ENCODE data around the gene KIN. TPM values are rescaled to one million over a fixed set of nuclear protein-coding genes. Genes with fewer than 3 reads are reported as not detected.
A peak's percentile ranks its signal among the peaks of the same experiment; 100 is the strongest.

The KIN gene
- total RNA-seq, 1 experiment from 2014 or later: 23.4 TPM

GRCh38 chr10:7787150-7787856, 490 bp downstream of the KIN start:
- Histone ChIP-seq H3K27me3 (ENCODE audit: insufficient read depth, low read length) (no peaks in the 10 kb centered on the region), H2BK15ac (ENCODE audit: low read depth, low read length) (no peak overlapping the region), H2BK5ac (ENCODE audit: insufficient read length, low read length) (no peak overlapping the region), H3K4me1 (ENCODE audit: insufficient read depth, low read length) (no peaks in the 10 kb centered on the region), H4K20me1 (ENCODE audit: control insufficient read depth, insufficient read depth, insufficient read length) (no peaks in the 10 kb centered on the region), H3K9ac (ENCODE audit: extremely low read depth, insufficient read length, low read length) (peak overlapping the region; percentile 96), H3K27ac (ENCODE audit: insufficient read length, low read depth, low read length) (no peak overlapping the region), H3K18ac (ENCODE audit: insufficient read length, low read depth, low read length) (peak overlapping the region; percentile 75), H2AK5ac (ENCODE audit: insufficient read length, low read length) (no peak overlapping the region), H2BK120ac (ENCODE audit: low read depth, low read length, poor library complexity, severe bottlenecking) (no peak overlapping the region), H3K56ac (ENCODE audit: insufficient read length, low read depth, low read length) (no peak overlapping the region), H3K23ac (ENCODE audit: insufficient read length, low read depth, low read length) (no peak overlapping the region), H3K79me1 (ENCODE audit: insufficient read depth, low read depth, low read length, poor library complexity, severe bottlenecking) (peaks cover 3% of the 10 kb centered on the region), H4K8ac (replicated peaks; ENCODE audit: insufficient read length, low read depth, low read length) (no peak overlapping the region), H3K23me2 (ENCODE audit: insufficient read length, low read depth, low read length, poor library complexity, severe bottlenecking) (peaks cover 5% of the 10 kb centered on the region), H3T11ph (ENCODE audit: low read length) (no peak overlapping the region), H2BK20ac (ENCODE audit: low read depth, low read length, poor library complexity, severe bottlenecking) (no peak overlapping the region), H2AFZ (ENCODE audit: low read length) (peak overlapping the region; percentile 41), H3K4me2 (ENCODE audit: insufficient read depth, insufficient read length, low read length) (peak overlapping the region; percentile 95), H3K9me3 (ENCODE audit: control insufficient read depth, low read depth, low read length) (no peaks in the 10 kb centered on the region), H3K14ac (ENCODE audit: insufficient read depth, low read length) (peak overlapping the region; percentile 71), H4K5ac (ENCODE audit: insufficient read length, low read depth, low read length) (no peak overlapping the region), H3K79me2 (ENCODE audit: insufficient read depth, low read length) (peaks cover 45% of the 10 kb centered on the region), H2BK12ac (ENCODE audit: insufficient read length, low read depth, low read length) (no peak overlapping the region), H3K4ac (ENCODE audit: low read depth, low read length) (no peak overlapping the region), H4K91ac (ENCODE audit: insufficient read length, low read depth, low read length) (no peak overlapping the region)
- DNase-seq: no peak
- Mint-ChIP-seq H3K4me3 (no peak overlapping the region), H3K9me3 (no peaks in the 10 kb centered on the region), H3K27ac (no peak overlapping the region), H3K36me3 (ENCODE audit: insufficient read depth in 1 of 3, low read depth in 3 of 3) (peaks cover 6 to 22% (median 21%) of the 10 kb centered on the region in 3 experiments; a peak in 6 of 7 replicates), H3K27me3 (ENCODE audit: low read depth) (no peaks in the 10 kb centered on the region), H3K4me1 (peaks cover 13 to 15% of the 10 kb centered on the region in 2 experiments)
- TF ChIP-seq CTCF (conservative IDR thresholded peaks at IDR 0.05): no peak
- WGBS (ENCODE audit: extremely low coverage, insufficient read length, low lambda C conversion rate): no CpG with 5 or more reads among the region's 26 CpGs
